ENCODE measurements around the gene HSPA12B. TPM values are rescaled to one million over a fixed set of nuclear protein-coding genes. Genes with fewer than 3 reads are reported as not detected.

The HSPA12B gene
- total and polyA plus RNA-seq, 8 donors: 14.6 to 31.8 (median 22.9) TPM

GRCh38 chr20:3701061-3701998 is 31.2 kb upstream of the HSPA12B start:
- ATAC-seq (no peak), DNase-seq (no peak)
- Histone ChIP-seq H3K9me3 (peaks cover 0 to 4% of the 10 kb centered on the region in 2 donors), H3K27ac (no peak overlapping the region), H3K27me3 (no peaks in the 10 kb centered on the region), H3K4me3 (no peak overlapping the region), H3K36me3 (peaks cover 0 to 47% of the 10 kb centered on the region in 2 donors), H3K4me1 (no peaks in the 10 kb centered on the region)
- no peak for TF ChIP-seq CTCF (IDR thresholded peaks at IDR 0.05)
- intact Hi-C loops (cut with DNase I): no loop called here

- Histone ChIP-seq H3K36me3 (peaks cover 0 to 39% of the 10 kb centered on the region in 2 donors), H3K4me1 (no peaks in the 10 kb centered on the region), H3K9me3 (no peaks in the 10 kb centered on the region), H3K4me3 (no peak overlapping the region), H3K27ac (no peak overlapping the region), H3K27me3 (no peaks in the 10 kb centered on the region)
- DNase-seq (no peak), ATAC-seq (no peak)
- TF ChIP-seq CTCF (IDR thresholded peaks at IDR 0.05): no peak
- intact Hi-C loops (cut with DNase I): no loop called here
Measured at GRCh38 chr20:3702611-3703391, 29.7 kb upstream of the HSPA12B start.

- H3K27ac ChIP-seq: no peak overlapping the region
- TF ChIP-seq CTCF (IDR thresholded peaks at IDR 0.05): no peak
- ATAC-seq (no peak), DNase-seq (no peak)
- no peaks in the 10 kb centered on the region for H3K27me3 ChIP-seq
- intact Hi-C loops (cut with DNase I): no loop called here
- H3K36me3 ChIP-seq: peaks cover 0 to 28% of the 10 kb centered on the region in 2 donors
- no peak overlapping the region for H3K4me3 ChIP-seq
- H3K4me1 ChIP-seq: no peaks in the 10 kb centered on the region
- H3K9me3 ChIP-seq: no peaks in the 10 kb centered on the region
Measured at GRCh38 chr20:3704087-3704486, 28.4 kb upstream of the HSPA12B start.

GRCh38 chr20:3705491-3705969 is 27.0 kb upstream of the HSPA12B start:
- Histone ChIP-seq H3K36me3 (peaks cover 0 to 22% of the 10 kb centered on the region in 2 donors), H3K4me3 (no peak overlapping the region), H3K9me3 (no peaks in the 10 kb centered on the region), H3K27ac (no peak overlapping the region), H3K27me3 (no peaks in the 10 kb centered on the region), H3K4me1 (peaks cover 0 to 8% of the 10 kb centered on the region in 2 donors)
- TF ChIP-seq CTCF (IDR thresholded peaks at IDR 0.05): no peak
- ATAC-seq: no peak
- no peak for DNase-seq
- intact Hi-C loops (cut with DNase I): no loop called here

All from left lung (tissue), 10 donors.